Transverse colon (tissue), 3 donors: Measurements from ENCODE around the gene NFE2.

Experiments used
- EP300 ChIP-seq: sonication (generic); formaldehyde crosslinking; IDR thresholded peaks from one replicate; pipeline ENCODE4 v1.6.1; 2017; ENCODE audit warnings: antibody characterized with exemption, low read depth
- POLR2A ChIP-seq: fragments of 450-650 bp; IDR thresholded peaks from one replicate; pipeline ENCODE4 v1.6.1; 2016; ENCODE audit warnings: antibody characterized with exemption, mild to moderate bottlenecking, moderate library complexity
- POLR2AphosphoS5 ChIP-seq, 3 donors: sonication (generic); formaldehyde crosslinking; IDR thresholded peaks; one replicate each; pipeline ENCODE4 v1.6.1; 2016; ENCODE audit warnings: antibody characterized with exemption in 3 of 3

GRCh38 chr12:54331461-54331860 is 30.6 kb upstream of the NFE2 start:
- no peak for TF ChIP-seq POLR2A
- no peak for TF ChIP-seq EP300
- no peak for TF ChIP-seq POLR2AphosphoS5 (IDR thresholded peaks at IDR 0.05)
